Astrocyte (in vitro differentiated cells and primary cell): ENCODE measurements around the gene EXOC4. TPM values are rescaled to one million over a fixed set of nuclear protein-coding genes. Genes with fewer than 3 reads are reported as not detected.

ENCODE experiments used
- DNase-seq: peaks from one replicate; pipeline ENCODE4 v3.0.0-alpha.2; 2010; ENCODE audit warnings: low read depth
- FAIRE-seq: peaks from 2 replicates; lab custom pipeline; 2011; peaks lifted over from hg19 to GRCh38; lab: Jason Lieb, UNC
- H2AFZ ChIP-seq: 2 replicates; pipeline ENCODE4 v1.6.0; 2012; ENCODE audit warnings: low read depth, low read length, inconsistent platforms
- H3K27ac ChIP-seq: 2 replicates; pipeline ENCODE4 v1.5.1; 2011; ENCODE audit warnings: low read depth, low read length, inconsistent platforms
- H3K27me3 ChIP-seq: 2 replicates; pipeline ENCODE4 v1.6.0; 2011; ENCODE audit warnings: low read length, inconsistent platforms; ENCODE audit not compliant: insufficient read depth
- H3K36me3 ChIP-seq: 2 replicates; pipeline ENCODE4 v1.5.1; 2011; ENCODE audit warnings: low read length, inconsistent platforms; ENCODE audit not compliant: insufficient read depth
- H3K4me1 ChIP-seq: 2 replicates; pipeline ENCODE4 v1.5.1; 2011; ENCODE audit warnings: low read length, inconsistent platforms; ENCODE audit not compliant: insufficient read depth
- H3K4me2 ChIP-seq: 2 replicates; pipeline ENCODE4 v1.6.0; 2012; ENCODE audit warnings: low read length, inconsistent platforms
- H3K4me3 ChIP-seq: 2 replicates; pipeline ENCODE4 v1.5.1; 2011; ENCODE audit warnings: low read depth, mild to moderate bottlenecking, low read length, inconsistent platforms; ENCODE audit not compliant: insufficient read depth
- H3K79me2 ChIP-seq: 2 replicates; pipeline ENCODE4 v1.6.0; 2012; ENCODE audit warnings: mild to moderate bottlenecking, low read length, inconsistent platforms; ENCODE audit not compliant: insufficient read depth
- H3K9ac ChIP-seq: 2 replicates; pipeline ENCODE4 v1.6.0; 2012; ENCODE audit warnings: mild to moderate bottlenecking, low read length, inconsistent platforms
- H3K9me3 ChIP-seq: 2 replicates; pipeline ENCODE4 v1.5.1; 2012; ENCODE audit warnings: low read depth, mild to moderate bottlenecking, low read length, inconsistent platforms; ENCODE audit not compliant: insufficient read depth
- H4K20me1 ChIP-seq: 2 replicates; pipeline ENCODE4 v1.6.0; 2012; ENCODE audit warnings: low read length, inconsistent platforms; ENCODE audit not compliant: insufficient read depth
- H3K27ac Mint-ChIP-seq: one replicate; pipeline ENCODE4 v1.8.0; 2021; ENCODE audit warnings: mild to moderate bottlenecking, mixed read lengths; ENCODE audit not compliant: unreplicated experiment
- H3K27me3 Mint-ChIP-seq: one replicate; pipeline ENCODE4 v1.8.0; 2021; ENCODE audit warnings: low read depth, mixed read lengths; ENCODE audit not compliant: unreplicated experiment
- H3K36me3 Mint-ChIP-seq: one replicate; pipeline ENCODE4 v1.8.0; 2021; ENCODE audit warnings: low read depth, mixed read lengths; ENCODE audit not compliant: unreplicated experiment
- H3K4me1 Mint-ChIP-seq: one replicate; pipeline ENCODE4 v1.8.0; 2021; ENCODE audit warnings: low read depth, mixed read lengths; ENCODE audit not compliant: unreplicated experiment
- H3K4me3 Mint-ChIP-seq: one replicate; pipeline ENCODE4 v1.8.0; 2021; ENCODE audit warnings: mild to moderate bottlenecking, moderate library complexity, mixed read lengths; ENCODE audit not compliant: unreplicated experiment
- H3K9me3 Mint-ChIP-seq: one replicate; pipeline ENCODE4 v1.8.0; 2021; ENCODE audit warnings: mild to moderate bottlenecking, mixed read lengths; ENCODE audit not compliant: unreplicated experiment
- CTCF ChIP-seq: IDR thresholded peaks from 2 replicates; pipeline ENCODE4 v1.5.1; 2011; ENCODE audit warnings: low read depth, mild to moderate bottlenecking, inconsistent platforms, low read length, moderate library complexity; ENCODE audit not compliant: insufficient read depth
- EZH2 ChIP-seq: IDR thresholded peaks from 2 replicates; pipeline ENCODE4 v1.6.1; 2012; ENCODE audit warnings: mild to moderate bottlenecking, low read length, inconsistent platforms; ENCODE audit not compliant: insufficient read depth
- total RNA-seq: library from RNA; stranded (reverse); gene quantifications from 2 replicates; pipeline ENCODE4 v1.2.1, GENCODE V29; 2021

EXOC4 gene
- total RNA-seq, 1 donor from 2014 or later, result 57.5 TPM

DNA sequence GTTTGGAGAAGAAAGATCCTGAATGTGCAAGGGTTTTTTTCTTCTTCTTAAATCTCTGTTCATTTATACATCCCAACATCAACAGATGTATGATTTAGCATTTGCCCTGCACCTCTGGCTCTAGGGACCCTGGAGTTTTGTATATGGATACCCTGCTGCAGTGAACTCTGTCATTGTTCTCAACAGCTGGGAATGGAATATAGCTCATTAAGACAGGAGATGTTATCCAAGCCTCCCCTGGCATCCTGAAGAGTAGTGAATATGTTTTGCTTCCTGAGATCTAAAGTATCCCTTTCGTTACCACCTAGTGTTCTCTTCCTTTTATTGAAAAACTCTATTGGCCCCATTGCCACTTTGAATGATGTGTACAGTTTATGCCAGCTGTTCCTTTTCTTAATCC is 275.9 kb downstream of the EXOC4 start:
- H3K4me2 ChIP-seq, result no peak overlapping the region
- no peaks in the 10 kb centered on the region for H3K9me3 ChIP-seq
- H4K20me1 ChIP-seq, result no peaks in the 10 kb centered on the region
- H2AFZ ChIP-seq, result no peak overlapping the region
- Mint-ChIP-seq H3K27me3 (no peaks in the 10 kb centered on the region), H3K36me3 (no peaks in the 10 kb centered on the region), H3K9me3 (no peaks in the 10 kb centered on the region), H3K4me3 (no peak overlapping the region), H3K27ac (no peak overlapping the region), H3K4me1 (peaks cover 4% of the 10 kb centered on the region)
- H3K9ac ChIP-seq, result no peak overlapping the region
- H3K4me3 ChIP-seq, result no peak overlapping the region
- no peaks in the 10 kb centered on the region for H3K27me3 ChIP-seq
- FAIRE-seq (no peak), DNase-seq (no peak)
- no peaks in the 10 kb centered on the region for H3K4me1 ChIP-seq
- no peaks in the 10 kb centered on the region for H3K79me2 ChIP-seq
- no peaks in the 10 kb centered on the region for H3K36me3 ChIP-seq
- H3K27ac ChIP-seq, result no peak overlapping the region
- TF ChIP-seq CTCF (no peak), EZH2 (no peak)

DNA sequence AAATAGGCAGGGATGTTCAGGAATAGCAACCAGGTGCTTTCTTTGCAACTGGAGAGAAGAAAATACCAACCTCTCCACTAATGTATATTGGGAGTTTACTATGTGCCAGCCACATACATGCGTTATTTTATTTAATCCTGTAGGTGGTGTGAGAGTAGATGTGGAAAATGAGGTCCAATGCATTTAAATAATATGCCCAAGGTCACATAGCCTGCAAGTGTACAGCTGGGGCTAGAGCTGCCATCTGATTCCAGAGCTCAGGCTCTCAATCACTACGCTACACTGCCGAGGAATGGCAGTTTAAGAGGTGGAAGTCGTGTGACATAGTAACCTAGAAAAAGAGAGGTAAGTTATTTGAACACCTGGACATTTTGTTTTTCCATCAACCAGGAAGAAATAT is 277.0 kb downstream of the EXOC4 start:
- no peak overlapping the region for H3K4me2 ChIP-seq
- H3K9me3 ChIP-seq, result no peaks in the 10 kb centered on the region
- DNase-seq (no peak), FAIRE-seq (no peak)
- no peaks in the 10 kb centered on the region for H3K27me3 ChIP-seq
- H3K9me3 Mint-ChIP-seq, result no peaks in the 10 kb centered on the region
- peaks cover 4% of the 10 kb centered on the region for H3K4me1 Mint-ChIP-seq
- no peaks in the 10 kb centered on the region for H3K36me3 Mint-ChIP-seq
- no peak overlapping the region for H3K9ac ChIP-seq
- no peaks in the 10 kb centered on the region for H3K4me1 ChIP-seq
- no peak overlapping the region for H3K27ac Mint-ChIP-seq
- H3K27me3 Mint-ChIP-seq, result no peaks in the 10 kb centered on the region
- no peaks in the 10 kb centered on the region for H3K36me3 ChIP-seq
- no peak overlapping the region for H3K4me3 ChIP-seq
- H3K4me3 Mint-ChIP-seq, result no peak overlapping the region
- TF ChIP-seq EZH2 (no peak), CTCF (no peak)
- H4K20me1 ChIP-seq, result peaks cover 3% of the 10 kb centered on the region
- H3K27ac ChIP-seq, result no peak overlapping the region
- H2AFZ ChIP-seq, result no peak overlapping the region
- H3K79me2 ChIP-seq, result no peaks in the 10 kb centered on the region

- H3K4me3 ChIP-seq, result no peak overlapping the region
- H3K79me2 ChIP-seq, result no peaks in the 10 kb centered on the region
- no peak overlapping the region for H2AFZ ChIP-seq
- FAIRE-seq (peak; percentile 20), DNase-seq (peak; percentile 92)
- Mint-ChIP-seq H3K4me3 (no peak overlapping the region), H3K4me1 (peaks cover 4% of the 10 kb centered on the region), H3K36me3 (no peaks in the 10 kb centered on the region), H3K27ac (no peak overlapping the region), H3K9me3 (no peaks in the 10 kb centered on the region), H3K27me3 (no peaks in the 10 kb centered on the region)
- H3K36me3 ChIP-seq, result no peaks in the 10 kb centered on the region
- peak overlapping the region; percentile 3 for H3K4me2 ChIP-seq
- no peak overlapping the region for H3K9ac ChIP-seq
- H3K9me3 ChIP-seq, result no peaks in the 10 kb centered on the region
- no peaks in the 10 kb centered on the region for H3K27me3 ChIP-seq
- TF ChIP-seq CTCF (no peak), EZH2 (no peak)
- H3K4me1 ChIP-seq, result no peaks in the 10 kb centered on the region
- H3K27ac ChIP-seq, result no peak overlapping the region
- H4K20me1 ChIP-seq, result peaks cover 4% of the 10 kb centered on the region
Observed at GRCh38 chr7:133530682-133531081, 277.8 kb downstream of the EXOC4 start.
